ENCODE results near the gene SAMD9. TPM values are rescaled to one million over a fixed set of nuclear protein-coding genes. Genes with fewer than 3 reads are reported as not detected.

SAMD9 gene
- total RNA-seq (2021; ENCODE audit: unreplicated experiment) (6.0 TPM), Bru-seq, nascent RNA (percentile 47 among the genes with signal in this experiment), BruChase-seq, experiment 1, labeled RNA remaining after a 2-hour chase (percentile 62 among the genes with signal in this experiment), BruChase-seq, experiment 2, labeled RNA remaining after a 6-hour chase (percentile 75 among the genes with signal in this experiment)
- polyA plus RNA-seq (2012; ENCODE audit: insufficient read length), result 0.94 TPM
- long read RNA-seq, full-length matches to known transcripts, result 6 of 8 reads
- long read RNA-seq, partial matches to known transcripts, result 0 of 8 reads
- long read RNA-seq, other reads (novel, unspliced or antisense), result 2 of 8 reads

GRCh38 chr7:93117852-93118530 is at the start of gene SAMD9:
Gene SAMD9 (minus strand): TSS chr7:93117979. CDS start chr7:93106097, 11,882 bp downstream.
- Histone ChIP-seq H3K27ac (ENCODE audit: low read length) (peak within 1 kb of the TSS; percentile 87), H3K27me3 (ENCODE audit: control insufficient read depth, insufficient read depth, low read length) (no peaks in the 10 kb centered on the region), H3K4me3 (ENCODE audit: low read depth in 2 of 2, low read length in 2 of 2) (peak within 1 kb of the TSS; percentile 43 to 61), H3K36me3 (ENCODE audit: control insufficient read depth, insufficient read depth, low read length) (no peaks in the 10 kb centered on the region), H3K4me1 (ENCODE audit: control insufficient read depth, insufficient read depth, low read length) (peaks cover 22% of the 10 kb centered on the region), H3K9me3 (ENCODE audit: control insufficient read depth, insufficient read depth, low read depth, low read length) (no peaks in the 10 kb centered on the region)
- ATAC-seq, result peak; percentile 91
- ChIA-PET CTCF (interaction anchor here (0.7 kb wide), 1 partner anchor 344 kb away, joined by 4 read pairs; no protein-coding TSS in a partner anchor), POLR2A (no interaction called here)
- intact Hi-C loops (cut with micrococcal nuclease; ENCODE audit: unreplicated experiment), result no loop called here
- peak; percentile 39 for DNase-seq (ENCODE audit: low read depth, low spot score)
- no peak for TF ChIP-seq SIN3A (IDR thresholded peaks at IDR 0.05; ENCODE audit: borderline replicate concordance, insufficient read depth, low read depth, low read length)
- no peak for TF ChIP-seq POLR2AphosphoS5 (IDR thresholded peaks at IDR 0.05; ENCODE audit: low read depth, low read length)
- TF ChIP-seq, protein P1, sequence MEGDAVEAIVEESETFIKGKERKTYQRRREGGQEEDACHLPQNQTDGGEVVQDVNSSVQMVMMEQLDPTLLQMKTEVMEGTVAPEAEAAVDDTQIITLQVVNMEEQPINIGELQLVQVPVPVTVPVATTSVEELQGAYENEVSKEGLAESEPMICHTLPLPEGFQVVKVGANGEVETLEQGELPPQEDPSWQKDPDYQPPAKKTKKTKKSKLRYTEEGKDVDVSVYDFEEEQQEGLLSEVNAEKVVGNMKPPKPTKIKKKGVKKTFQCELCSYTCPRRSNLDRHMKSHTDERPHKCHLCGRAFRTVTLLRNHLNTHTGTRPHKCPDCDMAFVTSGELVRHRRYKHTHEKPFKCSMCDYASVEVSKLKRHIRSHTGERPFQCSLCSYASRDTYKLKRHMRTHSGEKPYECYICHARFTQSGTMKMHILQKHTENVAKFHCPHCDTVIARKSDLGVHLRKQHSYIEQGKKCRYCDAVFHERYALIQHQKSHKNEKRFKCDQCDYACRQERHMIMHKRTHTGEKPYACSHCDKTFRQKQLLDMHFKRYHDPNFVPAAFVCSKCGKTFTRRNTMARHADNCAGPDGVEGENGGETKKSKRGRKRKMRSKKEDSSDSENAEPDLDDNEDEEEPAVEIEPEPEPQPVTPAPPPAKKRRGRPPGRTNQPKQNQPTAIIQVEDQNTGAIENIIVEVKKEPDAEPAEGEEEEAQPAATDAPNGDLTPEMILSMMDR (IDR thresholded peaks at IDR 0.05), result no peak
- TF ChIP-seq, protein P2, sequence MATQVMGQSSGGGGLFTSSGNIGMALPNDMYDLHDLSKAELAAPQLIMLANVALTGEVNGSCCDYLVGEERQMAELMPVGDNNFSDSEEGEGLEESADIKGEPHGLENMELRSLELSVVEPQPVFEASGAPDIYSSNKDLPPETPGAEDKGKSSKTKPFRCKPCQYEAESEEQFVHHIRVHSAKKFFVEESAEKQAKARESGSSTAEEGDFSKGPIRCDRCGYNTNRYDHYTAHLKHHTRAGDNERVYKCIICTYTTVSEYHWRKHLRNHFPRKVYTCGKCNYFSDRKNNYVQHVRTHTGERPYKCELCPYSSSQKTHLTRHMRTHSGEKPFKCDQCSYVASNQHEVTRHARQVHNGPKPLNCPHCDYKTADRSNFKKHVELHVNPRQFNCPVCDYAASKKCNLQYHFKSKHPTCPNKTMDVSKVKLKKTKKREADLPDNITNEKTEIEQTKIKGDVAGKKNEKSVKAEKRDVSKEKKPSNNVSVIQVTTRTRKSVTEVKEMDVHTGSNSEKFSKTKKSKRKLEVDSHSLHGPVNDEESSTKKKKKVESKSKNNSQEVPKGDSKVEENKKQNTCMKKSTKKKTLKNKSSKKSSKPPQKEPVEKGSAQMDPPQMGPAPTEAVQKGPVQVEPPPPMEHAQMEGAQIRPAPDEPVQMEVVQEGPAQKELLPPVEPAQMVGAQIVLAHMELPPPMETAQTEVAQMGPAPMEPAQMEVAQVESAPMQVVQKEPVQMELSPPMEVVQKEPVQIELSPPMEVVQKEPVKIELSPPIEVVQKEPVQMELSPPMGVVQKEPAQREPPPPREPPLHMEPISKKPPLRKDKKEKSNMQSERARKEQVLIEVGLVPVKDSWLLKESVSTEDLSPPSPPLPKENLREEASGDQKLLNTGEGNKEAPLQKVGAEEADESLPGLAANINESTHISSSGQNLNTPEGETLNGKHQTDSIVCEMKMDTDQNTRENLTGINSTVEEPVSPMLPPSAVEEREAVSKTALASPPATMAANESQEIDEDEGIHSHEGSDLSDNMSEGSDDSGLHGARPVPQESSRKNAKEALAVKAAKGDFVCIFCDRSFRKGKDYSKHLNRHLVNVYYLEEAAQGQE (IDR thresholded peaks at IDR 0.05; ENCODE audit: insufficient read depth in 1 of 2, low read depth in 2 of 2, low read length in 1 of 2), result no peak
- TF ChIP-seq TCF7L2 (IDR thresholded peaks at IDR 0.05; ENCODE audit: low read depth, low read length), result no peak
- BruUV-seq (replicated peaks), result no TSS peak
- in situ Hi-C loops (cut with HindIII; ENCODE audit: low pct_unique_long_range_greater_than_20kb, low sequenced_read_pairs), result no loop called here

DNA sequence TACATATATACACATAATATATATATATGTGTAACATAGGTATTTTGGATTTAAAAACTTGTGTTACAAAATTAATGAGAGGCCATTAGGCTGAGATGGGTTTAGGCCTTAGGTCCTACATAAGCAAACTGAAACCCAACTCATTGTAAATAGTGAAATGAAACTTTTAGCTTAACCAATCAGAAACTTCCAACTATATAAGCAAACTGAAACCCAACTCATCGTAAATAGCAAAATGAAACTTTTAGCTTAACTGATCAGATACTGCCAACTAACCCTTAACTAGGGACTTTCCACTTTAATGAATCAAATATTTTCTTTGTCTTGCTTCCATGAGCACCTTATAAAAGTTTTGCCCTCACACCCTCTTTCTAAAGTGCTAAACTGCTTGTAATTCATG is 47.7 kb upstream of the SAMD9 start:
- ChIA-PET CTCF (no interaction called here), POLR2A (no interaction called here)
- Histone ChIP-seq H3K36me3 (ENCODE audit: control insufficient read depth, insufficient read depth, low read length) (no peaks in the 10 kb centered on the region), H3K4me3 (ENCODE audit: low read depth in 2 of 2, low read length in 2 of 2) (no peak overlapping the region), H3K27ac (ENCODE audit: low read length) (no peak overlapping the region), H3K27me3 (ENCODE audit: control insufficient read depth, insufficient read depth, low read length) (no peaks in the 10 kb centered on the region), H3K9me3 (ENCODE audit: control insufficient read depth, insufficient read depth, low read depth, low read length) (no peaks in the 10 kb centered on the region), H3K4me1 (ENCODE audit: control insufficient read depth, insufficient read depth, low read length) (no peaks in the 10 kb centered on the region)
- no TSS peak for BruUV-seq (replicated peaks)
- intact Hi-C loops (cut with micrococcal nuclease; ENCODE audit: unreplicated experiment), result no loop called here
- DNase-seq (ENCODE audit: low read depth, low spot score) (no peak), ATAC-seq (no peak)
- TF ChIP-seq, protein P2 (IDR thresholded peaks at IDR 0.05; ENCODE audit: insufficient read depth in 1 of 2, low read depth in 2 of 2, low read length in 1 of 2), result no peak
- TF ChIP-seq, protein P1 (IDR thresholded peaks at IDR 0.05), result no peak
- TF ChIP-seq POLR2AphosphoS5 (IDR thresholded peaks at IDR 0.05; ENCODE audit: low read depth, low read length) (no peak), TCF7L2 (IDR thresholded peaks at IDR 0.05; ENCODE audit: low read depth, low read length) (no peak), SIN3A (IDR thresholded peaks at IDR 0.05; ENCODE audit: borderline replicate concordance, insufficient read depth, low read depth, low read length) (no peak)
- in situ Hi-C loops (cut with HindIII; ENCODE audit: low pct_unique_long_range_greater_than_20kb, low sequenced_read_pairs), result no loop called here

All from Panc1 (cell line).